Endothelial cell of umbilical vein (primary cell): ENCODE data around the gene TDRD10. TPM values are rescaled to one million over a fixed set of nuclear protein-coding genes. Genes with fewer than 3 reads are reported as not detected.

ENCODE experiments used
- BruUV-seq: library from RNA; stranded (reverse); fragments of 400-500 nt; replicated peaks from 2 replicates; lab custom pipeline; 2021; lab: Mats Ljungman, UMichigan
- CTCF ChIA-PET: fragments of 300-600, 350-600 bp; sonication (Branson Sonifier 250); formaldehyde crosslinking; loops from one replicate; lab custom pipeline; 2021; ENCODE audit warnings: antibody characterized with exemption, inconsistent platforms; lab: Charles Lee
- POLR2A ChIA-PET: fragments of 300-600, 350-600 bp; sonication (Branson Sonifier 250); formaldehyde crosslinking; loops from one replicate; lab custom pipeline; 2021; ENCODE audit warnings: antibody characterized with exemption, inconsistent platforms; lab: Charles Lee
- DNase-seq: peaks from one replicate; pipeline ENCODE4 v3.0.0-alpha.2; 2011; ENCODE audit warnings: low read depth, low spot score
- FAIRE-seq: peaks from 2 replicates; lab custom pipeline; 2011; peaks lifted over from hg19 to GRCh38; lab: Jason Lieb, UNC
- H2AFZ ChIP-seq: 2 replicates; pipeline ENCODE4 v1.6.0; 2012; ENCODE audit warnings: low read depth, low read length, control low read depth, inconsistent platforms
- H3K27ac ChIP-seq: 2 replicates; pipeline ENCODE4 v1.5.1; 2011; ENCODE audit warnings: low read depth, mild to moderate bottlenecking, control low read depth, low read length, moderate library complexity; ENCODE audit not compliant: insufficient read depth
- H3K27me3 ChIP-seq, 2 experiments: 2 replicates each; pipeline versions ENCODE4 v1.6.0 to v1.6.1; 2011; ENCODE audit warnings: low read length in 2 of 2, mixed read lengths in 1 of 2; ENCODE audit not compliant: control insufficient read depth in 2 of 2, insufficient read depth in 2 of 2
- H3K36me3 ChIP-seq, 2 experiments: 2 replicates in 1 of 2; 3 replicates in 1 of 2; pipeline ENCODE4 v1.5.1; 2011; ENCODE audit warnings: low read length in 2 of 2, mild to moderate bottlenecking in 1 of 2, moderate library complexity in 1 of 2; ENCODE audit not compliant: control insufficient read depth in 2 of 2, insufficient read depth in 2 of 2; ENCODE audit errors: extremely low read depth in 1 of 2
- H3K4me1 ChIP-seq: 3 replicates; pipeline ENCODE4 v1.5.1; 2011; ENCODE audit warnings: mild to moderate bottlenecking, low read length; ENCODE audit not compliant: control insufficient read depth, insufficient read depth; ENCODE audit errors: extremely low read depth
- H3K4me2 ChIP-seq: 2 replicates; pipeline ENCODE4 v1.6.1; 2011; ENCODE audit warnings: low read length, control low read depth, mixed read lengths; ENCODE audit not compliant: insufficient read depth
- H3K4me3 ChIP-seq, 3 experiments: fragments of 200-600 bp in 1 of 3; sonication (generic), shearing (Covaris generic) in 1 of 3; replicated peaks in 1 of 3; 2 replicates each; pipeline ENCODE4 v1.5.1; 2011 to 2016; ENCODE audit warnings: control low read depth in 3 of 3, low read length in 3 of 3, mild to moderate bottlenecking in 2 of 3, inconsistent platforms in 1 of 3, low read depth in 1 of 3, moderate library complexity in 1 of 3; ENCODE audit not compliant: insufficient read depth in 1 of 3
- H3K79me2 ChIP-seq: 2 replicates; pipeline ENCODE4 v1.6.0; 2012; ENCODE audit warnings: low read length, inconsistent platforms; ENCODE audit not compliant: control insufficient read depth, insufficient read depth
- H3K9ac ChIP-seq: replicated peaks from 2 replicates; pipeline ENCODE3; 2011; ENCODE audit warnings: low read length, control low read depth; ENCODE audit not compliant: insufficient read depth; ENCODE audit errors: extremely low read depth
- H3K9me1 ChIP-seq: replicated peaks from 3 replicates; pipeline ENCODE4 v1.6.0; 2011; ENCODE audit warnings: mild to moderate bottlenecking, low read length; ENCODE audit not compliant: control insufficient read depth, insufficient read depth; ENCODE audit errors: extremely low read depth
- H3K9me3 ChIP-seq: replicated peaks from 2 replicates; pipeline ENCODE4 v1.5.1; 2012; ENCODE audit warnings: low read length, inconsistent platforms; ENCODE audit not compliant: control insufficient read depth, insufficient read depth
- H4K20me1 ChIP-seq: replicated peaks from 2 replicates; pipeline ENCODE3; 2011; ENCODE audit warnings: mild to moderate bottlenecking, low read length; ENCODE audit not compliant: control insufficient read depth, insufficient read depth; ENCODE audit errors: extremely low read depth
- CTCF ChIP-seq, 2 donors: IDR thresholded peaks; 1 replicate in 1 of 2; 2 replicates in 1 of 2; pipeline ENCODE4 v1.5.1; 2011; ENCODE audit warnings: low read length in 2 of 2, mild to moderate bottlenecking in 2 of 2, moderate library complexity in 2 of 2, control low read depth in 1 of 2, inconsistent platforms in 1 of 2, low read depth in 1 of 2; ENCODE audit not compliant: insufficient read depth in 1 of 2; ENCODE audit errors: extremely low read depth in 1 of 2
- EZH2 ChIP-seq: IDR thresholded peaks from 2 replicates; pipeline ENCODE4 v1.6.1; 2012; ENCODE audit warnings: borderline replicate concordance, low read depth, mild to moderate bottlenecking, moderate library complexity, low read length, inconsistent platforms; ENCODE audit not compliant: severe bottlenecking
- FOS ChIP-seq: IDR thresholded peaks from 2 replicates; pipeline ENCODE4 v1.6.1; 2011; ENCODE audit warnings: mild to moderate bottlenecking, low read length, moderate library complexity, borderline replicate concordance; ENCODE audit not compliant: insufficient read depth
- GATA2 ChIP-seq: IDR thresholded peaks from 2 replicates; pipeline ENCODE4 v1.7.0; 2011; ENCODE audit warnings: low read depth, mild to moderate bottlenecking, moderate library complexity, mixed read lengths, low read length; ENCODE audit not compliant: insufficient read length, insufficient read depth
- JUN ChIP-seq: IDR thresholded peaks from 2 replicates; pipeline ENCODE4 v1.6.1; 2011; ENCODE audit warnings: borderline replicate concordance, low read depth; ENCODE audit not compliant: insufficient read length, insufficient read depth
- MAX ChIP-seq: IDR thresholded peaks from 2 replicates; pipeline ENCODE4 v1.6.1; 2011; ENCODE audit not compliant: insufficient read depth, insufficient read length
- MYC ChIP-seq: IDR thresholded peaks from one replicate; pipeline ENCODE4 v1.6.1; 2011; ENCODE audit warnings: mild to moderate bottlenecking, low read depth, low read length
- POLR2A ChIP-seq: IDR thresholded peaks from 2 replicates; pipeline ENCODE4 v1.6.1; 2012; ENCODE audit warnings: low read depth, mild to moderate bottlenecking, control low read depth, low read length
- POLR2AphosphoS5 ChIP-seq: IDR thresholded peaks from 2 replicates; pipeline ENCODE4 v1.6.1; 2012; ENCODE audit warnings: low read depth, mild to moderate bottlenecking, control low read depth, low read length, moderate library complexity; ENCODE audit not compliant: insufficient read depth
- dilution Hi-C: fragments of 300-500 bp; cut with MboI; formaldehyde crosslinking; loops from one replicate; pipeline ENCODE4 v1.15.0; 2019; ENCODE audit warnings: low sequenced_read_pairs; ENCODE audit not compliant: extremely low pct_ligation_motif_present
- intact Hi-C: fragments of 100-400 bp; cut with micrococcal nuclease; formaldehyde crosslinking; loops from one replicate; pipeline ENCODE4 v1.10.0; 2022
- polyA plus RNA-seq, 4 experiments: library from polyadenylated mRNA; depleted of rRNA in 3 of 4; stranded (reverse) in 3 of 4; unstranded in 1 of 4; fragments of >200 nt; gene quantifications; 2 replicates each; pipeline versions ENCODE4 v1.2.1 to v1.2.3, GENCODE V29; 2011 to 2012; ENCODE audit warnings: missing spikeins in 1 of 4
- total RNA-seq: library from RNA; stranded (reverse); gene quantifications from 2 replicates; pipeline ENCODE4 v1.2.3, GENCODE V29; 2021

The TDRD10 gene
- total and polyA plus RNA-seq, 2 donors (not counting 3 experiments of a cell fraction or from before 2014, with no cell fraction given), result 6.1 to 9.1 TPM

DNA sequence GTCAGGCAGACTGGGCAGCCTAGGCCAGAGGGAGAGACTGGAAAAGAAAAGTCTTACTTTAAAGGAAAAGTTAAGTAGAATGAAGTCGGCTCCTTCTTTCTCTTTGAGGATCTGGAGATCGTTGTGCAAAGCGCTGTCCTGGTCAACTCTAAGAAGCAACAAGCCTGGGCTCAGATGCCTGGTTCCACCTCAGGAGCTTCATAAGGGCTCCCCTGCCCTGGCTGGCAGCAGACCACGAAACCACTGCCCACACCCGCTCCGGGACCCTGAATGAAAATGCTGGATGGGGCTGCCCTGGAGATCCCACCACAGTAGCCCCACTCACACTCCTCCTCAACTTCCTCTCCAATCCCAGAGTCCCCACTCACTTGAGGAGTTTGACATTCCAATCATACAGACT is 50.0 kb downstream of the TDRD10 start:
- CTCF ChIA-PET, result no interaction called here
- no peaks in the 10 kb centered on the region for H3K9me1 ChIP-seq

More for the DNA sequence above, 50.0 kb downstream of the TDRD10 start:
- H3K9me3 ChIP-seq, result no peaks in the 10 kb centered on the region
- no peaks in the 10 kb centered on the region for H3K27me3 ChIP-seq
- no peak overlapping the region for H2AFZ ChIP-seq
- DNase-seq (no peak), FAIRE-seq (no peak)
- no peak for TF ChIP-seq POLR2AphosphoS5
- TF ChIP-seq MYC, result no peak
- TF ChIP-seq FOS, result no peak
- no peak for TF ChIP-seq POLR2A
- no peak for TF ChIP-seq CTCF (IDR thresholded peaks at IDR 0.05; ENCODE audit: extremely low read depth in 1 of 2, insufficient read depth in 1 of 2, low read depth in 1 of 2, low read length in 2 of 2)
- TF ChIP-seq EZH2, result no peak
- TF ChIP-seq JUN, result no peak
- TF ChIP-seq MAX, result no peak
- TF ChIP-seq GATA2, result no peak
- H3K36me3 ChIP-seq, result peaks cover 46 to 59% of the 10 kb centered on the region in 2 experiments
- H3K79me2 ChIP-seq, result peaks cover 21% of the 10 kb centered on the region
- no peak overlapping the region for H3K9ac ChIP-seq
- H4K20me1 ChIP-seq, result no peaks in the 10 kb centered on the region
- POLR2A ChIA-PET, result no interaction called here
- no peak overlapping the region for H3K4me2 ChIP-seq
- intact Hi-C loops (no loop called here), dilution Hi-C loops (no loop called here)
- BruUV-seq, result no TSS peak
- H3K4me1 ChIP-seq, result peaks cover 11% of the 10 kb centered on the region
- no peak overlapping the region for H3K4me3 ChIP-seq
- H3K27ac ChIP-seq, result no peak overlapping the region
